Lower lobe of right lung (tissue), 2 donors: ENCODE measurements around the gene APMAP. TPM values are rescaled to one million over a fixed set of nuclear protein-coding genes. Genes with fewer than 3 reads are reported as not detected.
A peak's percentile ranks its signal among the peaks of the same experiment; 100 is the strongest.

Source experiments
- ATAC-seq, 2 donors: fragments of 200-7000 bp; cut with Tn5 transposase; one replicate each; pipeline ENCODE4 v1.9.1; 2020 to 2022; ENCODE audit warnings: mild to moderate bottlenecking in 2 of 2, moderate library complexity in 2 of 2
- DNase-seq: peaks from one replicate; pipeline ENCODE4 v3.0.0-alpha.2; 2020
- H3K27ac ChIP-seq: fragments of 200-600 bp; one replicate; pipeline ENCODE4 v1.8.0; 2022
- H3K27me3 ChIP-seq: fragments of 200-600 bp; one replicate; pipeline ENCODE4 v1.8.0; 2022; ENCODE audit warnings: low read depth
- H3K36me3 ChIP-seq: fragments of 200-600 bp; one replicate; pipeline ENCODE4 v1.8.0; 2022; ENCODE audit warnings: mild to moderate bottlenecking
- H3K4me1 ChIP-seq: fragments of 200-600 bp; one replicate; pipeline ENCODE4 v1.8.0; 2022
- H3K4me3 ChIP-seq: fragments of 200-600 bp; one replicate; pipeline ENCODE4 v1.8.0; 2022; ENCODE audit warnings: mild to moderate bottlenecking
- H3K9me3 ChIP-seq: fragments of 200-600 bp; one replicate; pipeline ENCODE4 v1.8.0; 2022
- intact Hi-C: fragments of 100-400 bp; cut with DNase I; formaldehyde crosslinking; loops from one replicate; pipeline ENCODE4 v1.11.0; 2022
- total RNA-seq: library from RNA; stranded (reverse); fragmentation: NEBNext Ultra II Directional; extraction: Animal tissue kit (Norgen Biotek cat#: 25700); gene quantifications from one replicate; pipeline ENCODE4 v1.2.1, GENCODE V29; 2021
- TF ChIP-seq, protein P1 (sequence below): fragments of 200-600 bp; IDR thresholded peaks from one replicate; pipeline ENCODE4 v1.8.0; 2022; ENCODE audit warnings: antibody characterized with exemption, mild to moderate bottlenecking
- donor health status: DM: no; HTN: yes; CAD: no; lungs with severe emphysema.

Gene APMAP
- total RNA-seq, 1 donor from 2014 or later, result 82.9 TPM

DNA sequence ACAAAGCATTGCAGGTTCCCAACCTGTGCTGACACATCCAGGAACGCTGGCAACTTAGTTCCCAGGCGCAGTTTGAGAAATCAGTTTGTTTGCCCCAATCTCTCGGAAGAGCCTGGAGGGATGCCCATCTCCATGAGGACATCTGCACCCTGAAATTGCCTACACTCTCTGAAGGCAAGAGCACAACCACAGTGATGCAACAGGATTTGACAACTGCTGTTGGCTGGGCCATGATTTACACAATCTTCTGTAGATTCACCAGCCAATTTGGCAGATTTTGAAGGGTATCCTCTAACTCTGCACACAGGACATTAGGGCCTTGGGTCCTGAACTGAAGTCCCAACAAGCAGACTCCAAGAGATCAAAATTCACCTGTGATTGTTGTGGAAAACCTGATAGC, 3.4 kb downstream of the APMAP start:
- Histone ChIP-seq H3K9me3 (no peaks in the 10 kb centered on the region), H3K4me1 (peaks cover 51% of the 10 kb centered on the region), H3K36me3 (no peaks in the 10 kb centered on the region), H3K27me3 (no peaks in the 10 kb centered on the region), H3K27ac (no peak overlapping the region), H3K4me3 (no peak overlapping the region)
- DNase-seq (no peak), ATAC-seq (no peak)
- TF ChIP-seq, protein P1, sequence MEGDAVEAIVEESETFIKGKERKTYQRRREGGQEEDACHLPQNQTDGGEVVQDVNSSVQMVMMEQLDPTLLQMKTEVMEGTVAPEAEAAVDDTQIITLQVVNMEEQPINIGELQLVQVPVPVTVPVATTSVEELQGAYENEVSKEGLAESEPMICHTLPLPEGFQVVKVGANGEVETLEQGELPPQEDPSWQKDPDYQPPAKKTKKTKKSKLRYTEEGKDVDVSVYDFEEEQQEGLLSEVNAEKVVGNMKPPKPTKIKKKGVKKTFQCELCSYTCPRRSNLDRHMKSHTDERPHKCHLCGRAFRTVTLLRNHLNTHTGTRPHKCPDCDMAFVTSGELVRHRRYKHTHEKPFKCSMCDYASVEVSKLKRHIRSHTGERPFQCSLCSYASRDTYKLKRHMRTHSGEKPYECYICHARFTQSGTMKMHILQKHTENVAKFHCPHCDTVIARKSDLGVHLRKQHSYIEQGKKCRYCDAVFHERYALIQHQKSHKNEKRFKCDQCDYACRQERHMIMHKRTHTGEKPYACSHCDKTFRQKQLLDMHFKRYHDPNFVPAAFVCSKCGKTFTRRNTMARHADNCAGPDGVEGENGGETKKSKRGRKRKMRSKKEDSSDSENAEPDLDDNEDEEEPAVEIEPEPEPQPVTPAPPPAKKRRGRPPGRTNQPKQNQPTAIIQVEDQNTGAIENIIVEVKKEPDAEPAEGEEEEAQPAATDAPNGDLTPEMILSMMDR, result no peak
- intact Hi-C loops, result no loop called here

DNA sequence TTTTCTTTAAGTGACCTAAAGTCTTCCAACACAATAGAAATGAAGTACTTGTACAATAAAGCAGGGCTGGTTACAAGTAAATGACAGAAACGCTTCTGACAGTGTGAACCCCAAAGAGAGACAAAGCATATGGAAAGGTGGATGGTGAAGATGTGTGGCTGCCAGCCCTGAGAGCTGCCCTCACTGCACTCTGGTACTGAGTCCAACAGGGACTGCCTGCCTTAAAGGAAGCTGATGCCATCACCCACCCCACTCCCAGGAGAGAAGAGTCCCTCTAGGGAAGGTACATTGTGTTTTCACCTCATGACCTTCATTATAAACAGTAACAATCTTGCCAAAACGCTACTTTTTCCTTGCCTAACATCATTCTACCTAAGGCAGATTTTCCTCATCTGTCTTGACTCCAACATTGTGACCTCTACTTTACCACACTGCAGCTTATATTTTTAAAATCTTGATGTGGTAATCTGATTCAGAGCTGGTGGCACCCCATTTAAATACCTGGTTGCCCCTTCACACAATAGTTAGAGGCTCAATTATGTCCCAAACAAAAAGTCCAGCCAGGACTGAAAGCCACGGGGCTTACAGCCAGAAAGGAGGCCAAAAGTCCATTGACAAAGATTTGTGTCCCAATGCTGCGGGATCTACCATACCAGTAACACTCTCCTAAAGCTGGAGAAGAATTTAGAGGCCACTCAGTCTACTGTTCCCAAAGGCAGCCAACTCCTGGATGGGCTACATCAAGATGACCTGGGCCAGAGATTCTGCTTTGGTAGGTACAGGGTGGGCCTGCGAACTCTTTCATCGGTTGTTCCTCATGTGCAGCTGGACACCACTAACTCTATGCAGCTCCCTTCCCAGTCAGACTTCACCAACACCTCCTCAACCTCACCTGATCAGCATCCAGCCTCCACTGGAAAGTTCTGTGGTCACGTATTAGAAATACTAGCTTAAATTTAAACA, 4.4 kb downstream of the APMAP start:
- DNase-seq, result no peak

DNA sequence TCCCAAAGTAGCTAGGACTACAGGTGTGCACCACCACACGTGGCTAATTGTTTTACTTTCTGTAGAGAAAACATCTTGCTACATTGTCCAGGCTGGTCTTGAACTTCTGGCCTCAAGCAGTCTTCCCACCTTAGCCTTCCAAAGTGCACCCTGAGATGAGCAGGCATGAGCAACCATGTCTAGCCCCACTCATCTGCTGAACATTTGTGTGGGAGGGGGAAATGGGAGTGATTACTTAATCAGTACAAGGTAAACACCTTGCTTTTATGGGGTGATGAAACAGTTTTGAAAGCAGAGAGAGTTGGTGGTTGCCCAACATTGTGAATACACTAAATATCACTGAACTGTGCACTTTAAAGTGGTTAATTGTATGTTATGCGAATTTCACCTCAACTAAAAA, 5.3 kb downstream of the APMAP start:
- DNase-seq, result no peak
- TF ChIP-seq, protein P1, result no peak
- intact Hi-C loops, result no loop called here

More for the DNA sequence above, 4.4 kb downstream of the APMAP start:
- Histone ChIP-seq H3K4me1 (peaks cover 47% of the 10 kb centered on the region), H3K4me3 (no peak overlapping the region), H3K27me3 (no peaks in the 10 kb centered on the region), H3K27ac (no peak overlapping the region), H3K36me3 (peaks cover 3% of the 10 kb centered on the region), H3K9me3 (no peaks in the 10 kb centered on the region)
- no peak for ATAC-seq
- intact Hi-C loops, result no loop called here
- TF ChIP-seq, protein P1, result no peak

DNA sequence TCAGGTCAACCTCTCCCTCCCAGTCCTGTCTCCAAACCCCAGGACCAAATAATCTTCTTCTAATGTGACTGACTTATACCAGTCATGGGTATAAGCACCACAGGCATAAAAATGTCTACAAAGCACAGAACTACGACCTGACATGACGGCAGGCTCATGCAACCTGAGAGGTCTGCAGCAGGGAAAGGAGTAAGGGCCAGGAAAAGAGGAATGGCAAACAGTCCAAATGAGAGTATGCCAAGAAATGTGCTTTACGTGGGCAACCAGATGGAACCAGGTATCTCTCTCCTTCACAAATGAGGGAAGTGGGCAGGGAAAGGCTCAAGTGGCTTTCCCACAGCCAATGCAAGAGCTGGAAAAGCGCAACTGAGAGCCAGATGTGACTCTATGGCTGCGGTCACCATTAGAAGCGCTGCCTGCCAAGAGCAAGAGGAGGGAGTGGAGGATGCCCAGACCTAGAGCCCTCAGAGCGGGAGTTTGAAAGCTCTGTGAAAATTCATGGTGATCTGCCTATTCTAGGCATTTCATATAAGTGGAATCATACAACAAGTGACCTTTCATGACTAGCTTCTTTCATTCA, 6.0 kb downstream of the APMAP start:
- no peaks in the 10 kb centered on the region for H3K27me3 ChIP-seq
- H3K36me3 ChIP-seq, result peaks cover 12% of the 10 kb centered on the region
- no peak overlapping the region for H3K4me3 ChIP-seq
- no peaks in the 10 kb centered on the region for H3K9me3 ChIP-seq
- H3K27ac ChIP-seq, result peak overlapping the region; percentile 60
- peaks cover 43% of the 10 kb centered on the region for H3K4me1 ChIP-seq
- TF ChIP-seq, protein P1, result no peak
- DNase-seq (no peak), ATAC-seq (no peak)
- intact Hi-C loops, result no loop called here

More for the DNA sequence above, 5.3 kb downstream of the APMAP start:
- no peaks in the 10 kb centered on the region for H3K27me3 ChIP-seq
- no peaks in the 10 kb centered on the region for H3K9me3 ChIP-seq
- H3K4me1 ChIP-seq, result peaks cover 44% of the 10 kb centered on the region
- H3K36me3 ChIP-seq, result peaks cover 8% of the 10 kb centered on the region
- no peak overlapping the region for H3K27ac ChIP-seq
- peak in 1 of 2 donors; percentile 12 for ATAC-seq
- H3K4me3 ChIP-seq, result no peak overlapping the region

DNA sequence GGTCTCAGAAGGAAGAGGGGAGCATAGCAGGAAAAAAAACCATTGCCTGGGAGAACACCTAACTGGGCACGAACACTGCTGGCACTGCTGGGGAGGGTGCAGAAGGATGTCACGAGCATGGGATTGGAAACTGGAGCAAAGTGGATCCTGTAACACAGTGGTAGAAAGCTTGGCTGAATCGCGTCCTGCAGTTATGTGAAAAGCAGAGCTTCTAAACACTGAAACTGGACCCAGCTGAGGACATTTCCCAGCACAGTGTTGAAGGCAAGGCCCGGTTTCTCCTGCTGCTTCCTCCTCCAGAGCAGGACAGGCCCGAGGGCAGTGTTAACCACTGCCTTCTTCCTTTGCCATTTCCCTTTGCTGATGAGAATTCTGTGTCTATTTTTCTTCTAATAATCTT, 6.7 kb downstream of the APMAP start:
- Histone ChIP-seq H3K9me3 (no peaks in the 10 kb centered on the region), H3K4me3 (no peak overlapping the region), H3K27me3 (no peaks in the 10 kb centered on the region), H3K27ac (peak overlapping the region; percentile 60), H3K36me3 (peaks cover 17% of the 10 kb centered on the region), H3K4me1 (peaks cover 43% of the 10 kb centered on the region)
- intact Hi-C loops, result no loop called here
- TF ChIP-seq, protein P1, result no peak
- ATAC-seq, result peak in 1 of 2 donors; percentile 32
- no peak for DNase-seq
